K562 (cell line): ENCODE measurements around the gene MINPP1. TPM values are rescaled to one million over a fixed set of nuclear protein-coding genes. Genes with fewer than 3 reads are reported as not detected.

Source experiments
- ATAC-seq: fragments of 200-7000 bp; cut with Tn5 transposase; 3 replicates; pipeline ENCODE4 v1.9.1; 2020; ENCODE audit warnings: moderate library complexity
- BruUV-seq: library from RNA; stranded (reverse); fragments of 400-500 nt; replicated peaks from 2 replicates; lab custom pipeline; 2021; lab: Mats Ljungman, UMichigan
- CTCF ChIA-PET: fragments of 300-600 bp; formaldehyde crosslinking; extraction: SDS; loops from one replicate; lab custom pipeline; 2021; ENCODE audit warnings: low intra/inter-chr PET ratio; lab: Yijun Ruan, JAX
- POLR2A ChIA-PET: fragments of 300-600, 350-650 bp; sonication (Branson Sonifier 250); formaldehyde crosslinking; extraction: SDS; loops from one replicate; lab custom pipeline; 2021; ENCODE audit warnings: antibody characterized with exemption, inconsistent platforms; lab: Yijun Ruan, JAX
- DNase-seq, 4 experiments: peaks; one replicate each; pipeline versions ENCODE4 v3.0.0 to v3.0.0-alpha.2; 2011 to 2018; ENCODE audit warnings: low spot score in 3 of 4, mixed read lengths in 3 of 4; ENCODE audit errors: extremely low read depth in 1 of 4
- FAIRE-seq: peaks from 2 replicates; lab custom pipeline; 2011; peaks lifted over from hg19 to GRCh38; lab: Jason Lieb, UNC
- H2AFZ ChIP-seq: 2 replicates; pipeline ENCODE4 v1.6.0; 2011; ENCODE audit warnings: low read depth, low read length, control low read depth, inconsistent platforms
- H3K27ac ChIP-seq: fragments of 200-600 bp; 3 replicates; pipeline ENCODE4 v1.8.0; 2011; ENCODE audit warnings: low read depth, mild to moderate bottlenecking, control low read depth, inconsistent platforms, low read length, moderate library complexity, mixed read lengths; ENCODE audit errors: extremely low read depth
- H3K27me3 ChIP-seq, 2 experiments: fragments of 300-600 bp in 1 of 2; 2 replicates in 1 of 2; 3 replicates in 1 of 2; pipeline versions ENCODE4 v1.6.0 to v1.8.0; 2011; ENCODE audit warnings: inconsistent platforms in 2 of 2, low read length in 2 of 2, mild to moderate bottlenecking in 1 of 2, mixed read lengths in 1 of 2, moderate library complexity in 1 of 2; ENCODE audit not compliant: control insufficient read depth in 2 of 2, insufficient read depth in 2 of 2
- H3K36me3 ChIP-seq: fragments of 300-600 bp; 3 replicates; pipeline ENCODE4 v1.8.0; 2011; ENCODE audit warnings: mild to moderate bottlenecking, low read length, inconsistent platforms; ENCODE audit not compliant: control insufficient read depth, insufficient read depth
- H3K4me1 ChIP-seq, 2 experiments: fragments of 200-600 bp in 1 of 2; replicated peaks in 1 of 2; 2 replicates in 1 of 2; 3 replicates in 1 of 2; pipeline versions ENCODE4 v1.5.1 to v1.8.0; 2011; ENCODE audit warnings: inconsistent platforms in 2 of 2, low read length in 2 of 2, mild to moderate bottlenecking in 1 of 2, mixed read lengths in 1 of 2, moderate library complexity in 1 of 2; ENCODE audit not compliant: control insufficient read depth in 2 of 2, insufficient read depth in 2 of 2
- H3K4me2 ChIP-seq: 2 replicates; pipeline ENCODE4 v1.6.1; 2011; ENCODE audit warnings: low read length, control low read depth, inconsistent platforms, mixed read lengths; ENCODE audit not compliant: insufficient read depth
- H3K4me3 ChIP-seq: fragments of 200-600 bp; sonication (generic), shearing (Covaris generic); 2 replicates; pipeline ENCODE4 v1.5.1; 2016; ENCODE audit warnings: control low read depth, inconsistent platforms
- H3K79me2 ChIP-seq: fragments of 200-600 bp; 3 replicates; pipeline ENCODE4 v1.8.0; 2011; ENCODE audit warnings: low read length, inconsistent platforms; ENCODE audit not compliant: control insufficient read depth, insufficient read depth
- H3K9ac ChIP-seq, 2 experiments: 2 replicates each; pipeline versions ENCODE4 v1.6.0 to v1.6.1; 2011; ENCODE audit warnings: low read depth in 2 of 2, low read length in 2 of 2, control low read depth in 1 of 2, inconsistent platforms in 1 of 2, mild to moderate bottlenecking in 1 of 2, mixed read lengths in 1 of 2; ENCODE audit not compliant: insufficient read depth in 1 of 2
- H3K9me1 ChIP-seq: one replicate; pipeline ENCODE4 v1.6.0; 2011; ENCODE audit warnings: inconsistent platforms, mild to moderate bottlenecking, low read length, moderate library complexity; ENCODE audit not compliant: control insufficient read depth, insufficient read depth
- H3K9me3 ChIP-seq: replicated peaks from 2 replicates; pipeline ENCODE4 v1.5.1; 2011; ENCODE audit warnings: low read depth, low read length, inconsistent platforms; ENCODE audit not compliant: control insufficient read depth, insufficient read depth
- H4K20me1 ChIP-seq: replicated peaks from 2 replicates; pipeline ENCODE4 v1.6.1; 2011; ENCODE audit warnings: low read length, inconsistent platforms, mixed read lengths; ENCODE audit not compliant: control insufficient read depth, insufficient read depth
- DACH1 ChIP-seq: fragments of 450-650 bp; IDR thresholded peaks from 2 replicates; pipeline ENCODE4 v1.6.1; 2018; ENCODE audit not compliant: partially characterized antibody
- FOXK1 ChIP-seq: sonication (generic); formaldehyde crosslinking; IDR thresholded peaks from 2 replicates; pipeline ENCODE4 v1.8.0; 2022; ENCODE audit warnings: missing genetic modification reagents, mild to moderate bottlenecking, borderline replicate concordance
- ILK ChIP-seq: fragments of 450-650 bp; IDR thresholded peaks from 2 replicates; pipeline ENCODE4 v1.6.1; 2016; ENCODE audit warnings: missing genetic modification characterization, low read depth, mild to moderate bottlenecking, missing compliant biosample characterization, moderate library complexity, borderline replicate concordance
- KHSRP ChIP-seq: fragments of 450-650 bp; IDR thresholded peaks from 2 replicates; pipeline ENCODE4 v1.6.1; 2017
- MBD2 ChIP-seq: sonication (generic); IDR thresholded peaks from 2 replicates; pipeline ENCODE4 v1.6.1; 2016; ENCODE audit warnings: low read depth, borderline replicate concordance
- RB1 ChIP-seq: fragments of 450-650 bp; IDR thresholded peaks from 2 replicates; pipeline ENCODE4 v1.6.1; 2017; ENCODE audit warnings: low read depth, mild to moderate bottlenecking
- U2AF1 ChIP-seq: fragments of 200-400 bp; formaldehyde crosslinking; optimal IDR thresholded peaks from 2 replicates; pipeline ENCODE3; 2017; ENCODE audit warnings: mild to moderate bottlenecking, low read depth, low read length, moderate library complexity
- U2AF2 ChIP-seq: fragments of 200-400 bp; formaldehyde crosslinking; optimal IDR thresholded peaks from 2 replicates; pipeline ENCODE3; 2017; ENCODE audit warnings: low read depth, mild to moderate bottlenecking, low read length
- ZBTB8A ChIP-seq: fragments of 450-650 bp; IDR thresholded peaks from 2 replicates; pipeline ENCODE4 v1.6.1; 2018; ENCODE audit warnings: mild to moderate bottlenecking, moderate library complexity; ENCODE audit not compliant: partially characterized antibody
- ZNF165 ChIP-seq: fragments of 250-450 bp; sonication (Bioruptor Pico); IDR thresholded peaks from 2 replicates; pipeline ENCODE4 v1.4.0; 2020; ENCODE audit warnings: borderline replicate concordance
- WGBS: fragments of 100-300 bp; shearing (Covaris generic); methylation state at CpG from one replicate; pipeline ENCODE4 v1.1.6; 2016; ENCODE audit warnings: low coverage, mixed read lengths; ENCODE audit not compliant: insufficient coverage; ENCODE audit errors: missing lambda C conversion rate; 5-methylcytosine and 5-hydroxymethylcytosine counted together
- in situ Hi-C: fragments of 300-500 bp; cut with MboI; formaldehyde crosslinking; loops from 4 replicates; pipeline ENCODE4 v1.15.0; 2018; ENCODE audit warnings: inconsistent platforms, mixed read lengths
- intact Hi-C: fragments of 100-400 bp; cut with micrococcal nuclease; formaldehyde crosslinking; loops from 2 replicates; pipeline ENCODE4 v1.14.2; 2022
- polyA plus RNA-seq, 8 experiments: library from polyadenylated mRNA; depleted of rRNA in 4 of 8; stranded (reverse) in 5 of 8; unstranded in 3 of 8; fragments of >200 nt; fragmentation: Nextera tagmentation in 2 of 8; fragmentation: Illumina TruSeq in 1 of 8; extraction: Ambion mirVana in 2 of 8; extraction: Trizol in 1 of 8; gene quantifications; 2 replicates each; pipeline versions ENCODE4 v1.2.1 to v1.2.3, GENCODE V29; 2011 to 2014; ENCODE audit warnings: inconsistent platforms in 1 of 8, missing spikeins in 1 of 8
- total RNA-seq, 7 experiments: library from RNA; depleted of rRNA in 6 of 7; stranded (reverse); fragments of >200 nt in 6 of 7; fragmentation: Illumina TruSeq in 2 of 7; extraction: Trizol in 2 of 7; gene quantifications; 2 replicates each; pipeline versions ENCODE4 v1.2.1 to v1.2.3, GENCODE V29; 2011 to 2021; ENCODE audit warnings: low replicate concordance in 1 of 7
- TF ChIP-seq, protein P1 (sequence below), 2 experiments: fragments of 450-650 bp in 1 of 2; sonication (generic) in 1 of 2; formaldehyde crosslinking in 1 of 2; IDR thresholded peaks; 2 replicates each; pipeline versions ENCODE4 v1.7.1 to v1.9.0; 2016 to 2022; ENCODE audit warnings: inconsistent platforms in 1 of 2, mild to moderate bottlenecking in 1 of 2, missing genetic modification reagents in 1 of 2
- TF ChIP-seq, protein P2 (sequence below): fragments of 250-450 bp; sonication (Bioruptor Pico); IDR thresholded peaks from 2 replicates; pipeline ENCODE4 v1.4.0; 2020

Gene MINPP1
- total and polyA plus RNA-seq, 9 of the 15 experiments (the other 6 are each of a cell fraction or from before 2014, with no cell fraction given): 11.5 to 44.5 (median 27.1) TPM

DNA sequence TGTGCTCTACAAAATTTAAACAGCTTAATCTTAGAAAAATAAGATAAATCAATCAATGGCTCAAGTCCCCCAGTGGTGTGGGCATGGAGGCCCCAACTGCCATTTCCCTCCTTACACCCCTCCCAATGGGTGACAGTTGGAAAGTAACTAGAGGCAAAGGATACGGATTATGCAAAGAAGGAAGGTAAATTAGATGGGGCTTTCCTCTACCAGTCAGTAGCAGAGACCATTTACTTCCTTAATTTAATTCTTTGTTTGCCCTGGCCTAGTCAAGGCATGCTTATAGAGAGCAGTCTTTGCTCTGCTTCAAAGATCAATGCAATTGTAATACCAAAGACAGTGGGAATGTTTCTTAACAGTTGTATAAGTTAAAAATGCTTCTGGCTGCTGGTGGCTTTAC is 91.7 kb downstream of the MINPP1 start (continued):
- TF ChIP-seq RB1: no peak
- no peak for TF ChIP-seq ZBTB8A
- TF ChIP-seq ZNF165: no peak
- no peak for TF ChIP-seq MBD2

DNA sequence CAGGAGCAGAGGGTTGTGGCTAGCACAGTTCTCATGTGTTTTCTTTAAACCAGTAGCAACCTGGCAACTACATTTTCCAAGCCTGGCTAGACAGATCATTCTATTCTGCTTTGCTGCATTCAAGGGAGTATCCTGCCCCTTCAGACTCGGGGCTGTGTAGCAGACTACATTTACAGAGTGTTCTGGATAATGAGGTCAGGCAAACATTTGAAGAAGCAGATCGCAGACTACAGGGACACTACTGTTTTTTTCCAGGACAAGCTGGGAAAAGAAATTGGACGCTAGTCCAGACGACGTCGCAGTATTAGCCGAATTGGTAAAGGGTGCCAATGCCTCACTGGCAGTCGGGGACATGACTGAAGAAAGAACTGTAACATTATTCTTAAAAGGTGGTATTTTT is 94.0 kb downstream of the MINPP1 start:
- DNase-seq: no peak
- 20% methylated on average over 8 of the region's 8 CpGs for WGBS
- H3K36me3 ChIP-seq: no peaks in the 10 kb centered on the region
- no TSS peak for BruUV-seq
- no peak for FAIRE-seq
- in situ Hi-C loops: no loop called here
- H3K9ac ChIP-seq: no peak overlapping the region
- no peak overlapping the region for H3K4me2 ChIP-seq
- no peaks in the 10 kb centered on the region; a peak in 1 of 5 replicates for H3K4me1 ChIP-seq
- POLR2A ChIA-PET: no interaction called here
- H3K4me3 ChIP-seq: no peak overlapping the region
- H3K9me3 ChIP-seq: no peaks in the 10 kb centered on the region
- peaks cover 0 to 4% of the 10 kb centered on the region in 2 experiments; a peak in 2 of 5 replicates for H3K27me3 ChIP-seq
- CTCF ChIA-PET: no interaction called here
- no peaks in the 10 kb centered on the region for H4K20me1 ChIP-seq
- intact Hi-C loops: no loop called here
- ATAC-seq: no peak
- H3K27ac ChIP-seq: no peak overlapping the region
- H3K79me2 ChIP-seq: no peaks in the 10 kb centered on the region
- H2AFZ ChIP-seq: 0 out of 2 replicates have a peak overlapping the region, but pooled peaks have one; percentile 51
- no peaks in the 10 kb centered on the region for H3K9me1 ChIP-seq
- TF ChIP-seq, protein P1, sequence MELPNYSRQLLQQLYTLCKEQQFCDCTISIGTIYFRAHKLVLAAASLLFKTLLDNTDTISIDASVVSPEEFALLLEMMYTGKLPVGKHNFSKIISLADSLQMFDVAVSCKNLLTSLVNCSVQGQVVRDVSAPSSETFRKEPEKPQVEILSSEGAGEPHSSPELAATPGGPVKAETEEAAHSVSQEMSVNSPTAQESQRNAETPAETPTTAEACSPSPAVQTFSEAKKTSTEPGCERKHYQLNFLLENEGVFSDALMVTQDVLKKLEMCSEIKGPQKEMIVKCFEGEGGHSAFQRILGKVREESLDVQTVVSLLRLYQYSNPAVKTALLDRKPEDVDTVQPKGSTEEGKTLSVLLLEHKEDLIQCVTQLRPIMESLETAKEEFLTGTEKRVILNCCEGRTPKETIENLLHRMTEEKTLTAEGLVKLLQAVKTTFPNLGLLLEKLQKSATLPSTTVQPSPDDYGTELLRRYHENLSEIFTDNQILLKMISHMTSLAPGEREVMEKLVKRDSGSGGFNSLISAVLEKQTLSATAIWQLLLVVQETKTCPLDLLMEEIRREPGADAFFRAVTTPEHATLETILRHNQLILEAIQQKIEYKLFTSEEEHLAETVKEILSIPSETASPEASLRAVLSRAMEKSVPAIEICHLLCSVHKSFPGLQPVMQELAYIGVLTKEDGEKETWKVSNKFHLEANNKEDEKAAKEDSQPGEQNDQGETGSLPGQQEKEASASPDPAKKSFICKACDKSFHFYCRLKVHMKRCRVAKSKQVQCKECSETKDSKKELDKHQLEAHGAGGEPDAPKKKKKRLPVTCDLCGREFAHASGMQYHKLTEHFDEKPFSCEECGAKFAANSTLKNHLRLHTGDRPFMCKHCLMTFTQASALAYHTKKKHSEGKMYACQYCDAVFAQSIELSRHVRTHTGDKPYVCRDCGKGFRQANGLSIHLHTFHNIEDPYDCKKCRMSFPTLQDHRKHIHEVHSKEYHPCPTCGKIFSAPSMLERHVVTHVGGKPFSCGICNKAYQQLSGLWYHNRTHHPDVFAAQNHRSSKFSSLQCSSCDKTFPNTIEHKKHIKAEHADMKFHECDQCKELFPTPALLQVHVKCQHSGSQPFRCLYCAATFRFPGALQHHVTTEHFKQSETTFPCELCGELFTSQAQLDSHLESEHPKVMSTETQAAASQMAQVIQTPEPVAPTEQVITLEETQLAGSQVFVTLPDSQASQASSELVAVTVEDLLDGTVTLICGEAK (IDR thresholded peaks at IDR 0.05): no peak
- TF ChIP-seq, protein P1 (CRISPR knock-in tag; IDR thresholded peaks at IDR 0.05): no peak
- TF ChIP-seq U2AF2 (no peak), FOXK1 (CRISPR knock-in tag) (no peak), KHSRP (no peak), U2AF1 (no peak), DACH1 (no peak), ILK (tag) (no peak)
- TF ChIP-seq, protein P2, sequence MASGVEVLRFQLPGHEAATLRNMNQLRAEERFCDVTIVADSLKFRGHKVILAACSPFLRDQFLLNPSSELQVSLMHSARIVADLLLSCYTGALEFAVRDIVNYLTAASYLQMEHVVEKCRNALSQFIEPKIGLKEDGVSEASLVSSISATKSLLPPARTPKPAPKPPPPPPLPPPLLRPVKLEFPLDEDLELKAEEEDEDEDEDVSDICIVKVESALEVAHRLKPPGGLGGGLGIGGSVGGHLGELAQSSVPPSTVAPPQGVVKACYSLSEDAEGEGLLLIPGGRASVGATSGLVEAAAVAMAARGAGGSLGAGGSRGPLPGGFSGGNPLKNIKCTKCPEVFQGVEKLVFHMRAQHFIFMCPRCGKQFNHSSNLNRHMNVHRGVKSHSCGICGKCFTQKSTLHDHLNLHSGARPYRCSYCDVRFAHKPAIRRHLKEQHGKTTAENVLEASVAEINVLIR (CRISPR knock-in tag): no peak
